H9 (cell line): ENCODE data around the gene VSTM4. TPM values are rescaled to one million over a fixed set of nuclear protein-coding genes. Genes with fewer than 3 reads are reported as not detected.

Source experiments
- DNase-seq: peaks from one replicate; pipeline ENCODE4 v3.0.0-alpha.2; 2017
- H2AFZ ChIP-seq: one replicate; pipeline ENCODE4 v1.6.1; 2013; ENCODE audit warnings: mild to moderate bottlenecking, low read length, control low read depth, moderate library complexity
- H2AK5ac ChIP-seq: 2 replicates; pipeline ENCODE4 v1.6.1; 2013; ENCODE audit warnings: low read length, control low read depth, mixed read lengths; ENCODE audit not compliant: insufficient read length
- H2BK120ac ChIP-seq: one replicate; pipeline ENCODE4 v1.6.1; 2013; ENCODE audit warnings: low read depth, mild to moderate bottlenecking, low read length, control low read depth, inconsistent platforms; ENCODE audit not compliant: poor library complexity, severe bottlenecking
- H2BK12ac ChIP-seq: 2 replicates; pipeline ENCODE4 v1.6.1; 2013; ENCODE audit warnings: low read length, control low read depth, mixed read lengths, low read depth; ENCODE audit not compliant: insufficient read length
- H2BK15ac ChIP-seq: 2 replicates; pipeline ENCODE4 v1.6.1; 2013; ENCODE audit warnings: low read depth, low read length, control low read depth
- H2BK20ac ChIP-seq: one replicate; pipeline ENCODE4 v1.6.1; 2013; ENCODE audit warnings: low read depth, mild to moderate bottlenecking, low read length, control low read depth, inconsistent platforms; ENCODE audit not compliant: poor library complexity, severe bottlenecking
- H2BK5ac ChIP-seq: 2 replicates; pipeline ENCODE4 v1.6.1; 2013; ENCODE audit warnings: low read length, control low read depth, mixed read lengths; ENCODE audit not compliant: insufficient read length
- H3K14ac ChIP-seq: 2 replicates; pipeline ENCODE4 v1.6.1; 2013; ENCODE audit warnings: low read length, control low read depth; ENCODE audit not compliant: insufficient read depth
- H3K18ac ChIP-seq: 2 replicates; pipeline ENCODE4 v1.6.1; 2013; ENCODE audit warnings: low read depth, mild to moderate bottlenecking, mixed read lengths, low read length, control low read depth; ENCODE audit not compliant: insufficient read length
- H3K23ac ChIP-seq: 2 replicates; pipeline ENCODE4 v1.6.1; 2013; ENCODE audit warnings: low read length, control low read depth, mixed read lengths, low read depth; ENCODE audit not compliant: insufficient read length
- H3K23me2 ChIP-seq: 2 replicates; pipeline ENCODE4 v1.6.1; 2013; ENCODE audit warnings: low read depth, mild to moderate bottlenecking, mixed read lengths, low read length, control low read depth; ENCODE audit not compliant: insufficient read length, poor library complexity, severe bottlenecking
- H3K27ac ChIP-seq: 2 replicates; pipeline ENCODE4 v1.5.1; 2013; ENCODE audit warnings: low read length, control low read depth, mixed read lengths, low read depth; ENCODE audit not compliant: insufficient read length
- H3K27me3 ChIP-seq: 2 replicates; pipeline ENCODE4 v1.6.1; 2013; ENCODE audit warnings: low read length, control low read depth, inconsistent platforms; ENCODE audit not compliant: insufficient read depth
- H3K4ac ChIP-seq: 2 replicates; pipeline ENCODE4 v1.6.1; 2013; ENCODE audit warnings: low read depth, mild to moderate bottlenecking, control low read depth, inconsistent platforms, low read length, moderate library complexity
- H3K4me1 ChIP-seq: 2 replicates; pipeline ENCODE4 v1.6.1; 2013; ENCODE audit warnings: low read length, control low read depth, inconsistent platforms; ENCODE audit not compliant: insufficient read depth
- H3K4me2 ChIP-seq: 2 replicates; pipeline ENCODE4 v1.6.1; 2013; ENCODE audit warnings: low read length, control low read depth, mixed read lengths; ENCODE audit not compliant: insufficient read length, insufficient read depth
- H3K56ac ChIP-seq: 2 replicates; pipeline ENCODE4 v1.6.1; 2013; ENCODE audit warnings: low read depth, mild to moderate bottlenecking, mixed read lengths, low read length, control low read depth; ENCODE audit not compliant: insufficient read length
- H3K79me1 ChIP-seq: 2 replicates; pipeline ENCODE4 v1.6.1; 2013; ENCODE audit warnings: low read depth, mild to moderate bottlenecking, moderate library complexity, low read length, control low read depth, inconsistent platforms; ENCODE audit not compliant: insufficient read depth, poor library complexity, severe bottlenecking
- H3K79me2 ChIP-seq: 2 replicates; pipeline ENCODE4 v1.6.1; 2013; ENCODE audit warnings: low read length, control low read depth, inconsistent platforms; ENCODE audit not compliant: insufficient read depth
- H3K9ac ChIP-seq: 2 replicates; pipeline ENCODE4 v1.6.1; 2013; ENCODE audit warnings: low read length, control low read depth, mixed read lengths; ENCODE audit not compliant: insufficient read length; ENCODE audit errors: extremely low read depth
- H3K9me3 ChIP-seq: one replicate; pipeline ENCODE4 v1.6.1; 2013; ENCODE audit warnings: low read depth, low read length, inconsistent platforms; ENCODE audit not compliant: control insufficient read depth
- H3T11ph ChIP-seq: one replicate; pipeline ENCODE4 v1.6.1; 2013; ENCODE audit warnings: mild to moderate bottlenecking, low read length, control low read depth, inconsistent platforms
- H4K20me1 ChIP-seq: one replicate; pipeline ENCODE4 v1.6.1; 2013; ENCODE audit not compliant: control insufficient read depth, insufficient read length, insufficient read depth
- H4K5ac ChIP-seq: 2 replicates; pipeline ENCODE4 v1.6.1; 2013; ENCODE audit warnings: low read depth, mild to moderate bottlenecking, mixed read lengths, low read length, control low read depth; ENCODE audit not compliant: insufficient read length
- H4K8ac ChIP-seq: replicated peaks from 2 replicates; pipeline ENCODE4 v1.6.1; 2013; ENCODE audit warnings: low read length, control low read depth, mixed read lengths, low read depth; ENCODE audit not compliant: insufficient read length
- H4K91ac ChIP-seq: 2 replicates; pipeline ENCODE4 v1.6.1; 2013; ENCODE audit warnings: low read depth, mild to moderate bottlenecking, moderate library complexity, mixed read lengths, low read length, control low read depth; ENCODE audit not compliant: insufficient read length
- H3K27ac Mint-ChIP-seq, 3 experiments: 2 replicates in 2 of 3; 3 replicates in 1 of 3; pipeline ENCODE4 v1.8.0; 2020 to 2021; ENCODE audit warnings: mixed read lengths in 3 of 3, mild to moderate bottlenecking in 1 of 3, moderate library complexity in 1 of 3
- H3K27me3 Mint-ChIP-seq: 2 replicates; pipeline ENCODE4 v1.8.0; 2021; ENCODE audit warnings: low read depth, mild to moderate bottlenecking, moderate library complexity, mixed read lengths
- H3K36me3 Mint-ChIP-seq, 3 experiments: 2 replicates in 2 of 3; 3 replicates in 1 of 3; pipeline ENCODE4 v1.8.0; 2020 to 2021; ENCODE audit warnings: low read depth in 3 of 3, mixed read lengths in 3 of 3; ENCODE audit not compliant: insufficient read depth in 1 of 3
- H3K4me1 Mint-ChIP-seq, 2 experiments: 2 replicates each; pipeline ENCODE4 v1.8.0; 2020; ENCODE audit warnings: mixed read lengths in 2 of 2
- H3K4me3 Mint-ChIP-seq, 2 experiments: 2 replicates in 1 of 2; 3 replicates in 1 of 2; pipeline ENCODE4 v1.8.0; 2020 to 2021; ENCODE audit warnings: mild to moderate bottlenecking in 2 of 2, mixed read lengths in 2 of 2, moderate library complexity in 1 of 2
- H3K9me3 Mint-ChIP-seq, 2 experiments: 2 replicates in 1 of 2; 3 replicates in 1 of 2; pipeline ENCODE4 v1.8.0; 2020; ENCODE audit warnings: mild to moderate bottlenecking in 2 of 2, mixed read lengths in 2 of 2, moderate library complexity in 1 of 2
- WGBS: extraction: QIAGEN DNeasy Blood & Tissue Kit; methylation state at CpG from one replicate; pipeline ENCODE4 v1.1.7; 2013; ENCODE audit warnings: missing lambda C conversion rate, low lambda C conversion rate, mixed read lengths; ENCODE audit not compliant: insufficient read length; ENCODE audit errors: extremely low coverage; 5-methylcytosine and 5-hydroxymethylcytosine counted together
- total RNA-seq: library from RNA; stranded (reverse); gene quantifications from 2 replicates; pipeline ENCODE4 v1.2.1, GENCODE V29; 2021
- TF ChIP-seq, protein P1 (sequence below): fragments of 200-600 bp; sonication (generic); conservative IDR thresholded peaks from 3 replicates; pipeline ENCODE4 v1.8.0; 2021; ENCODE audit warnings: antibody characterized with exemption, mild to moderate bottlenecking

Gene VSTM4
- total RNA-seq, 1 experiment from 2014 or later, result 0.44 TPM

DNA sequence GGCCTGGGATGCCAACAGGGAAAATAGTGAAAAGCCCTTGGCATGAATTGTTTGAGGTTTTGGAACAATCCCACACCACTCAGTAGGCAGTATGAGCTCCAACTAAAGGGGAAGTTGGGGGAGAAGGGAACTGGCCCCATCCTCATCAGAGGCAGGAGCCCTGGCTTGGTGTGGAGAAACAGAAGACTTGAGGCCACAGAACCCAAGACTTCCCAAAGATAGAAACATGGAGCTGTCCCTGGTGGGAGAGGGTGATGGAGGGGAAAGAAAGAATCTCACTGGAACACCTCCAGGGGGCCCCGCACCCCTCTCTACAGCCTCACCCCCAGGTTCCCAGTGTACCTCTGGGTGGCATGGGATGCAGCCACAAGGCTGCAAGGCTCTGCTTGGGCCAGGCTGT, 85.7 kb downstream of the VSTM4 start:
- Histone ChIP-seq H3K79me2 (no peaks in the 10 kb centered on the region), H2AK5ac (no peak overlapping the region), H3K4ac (no peak overlapping the region), H3K23me2 (no peaks in the 10 kb centered on the region), H2BK20ac (no peak overlapping the region), H4K8ac (no peak overlapping the region), H3K79me1 (no peaks in the 10 kb centered on the region), H2BK15ac (no peak overlapping the region), H3K23ac (no peak overlapping the region), H3K56ac (no peak overlapping the region), H3K14ac (no peak overlapping the region), H3K27ac (no peak overlapping the region), H3K9me3 (no peaks in the 10 kb centered on the region), H2AFZ (no peak overlapping the region), H3K4me1 (no peaks in the 10 kb centered on the region), H3K4me2 (no peak overlapping the region), H3T11ph (no peak overlapping the region), H3K27me3 (no peaks in the 10 kb centered on the region), H3K9ac (no peak overlapping the region), H4K91ac (no peak overlapping the region), H2BK5ac (no peak overlapping the region), H4K5ac (no peak overlapping the region), H2BK12ac (no peak overlapping the region), H3K18ac (no peak overlapping the region), H2BK120ac (no peak overlapping the region), H4K20me1 (no peaks in the 10 kb centered on the region)
- no peaks in the 10 kb centered on the region for H3K4me1 Mint-ChIP-seq
- WGBS, result no CpG with 5 or more reads among the region's 1 CpG
- no peak overlapping the region for H3K4me3 Mint-ChIP-seq
- TF ChIP-seq, protein P1, sequence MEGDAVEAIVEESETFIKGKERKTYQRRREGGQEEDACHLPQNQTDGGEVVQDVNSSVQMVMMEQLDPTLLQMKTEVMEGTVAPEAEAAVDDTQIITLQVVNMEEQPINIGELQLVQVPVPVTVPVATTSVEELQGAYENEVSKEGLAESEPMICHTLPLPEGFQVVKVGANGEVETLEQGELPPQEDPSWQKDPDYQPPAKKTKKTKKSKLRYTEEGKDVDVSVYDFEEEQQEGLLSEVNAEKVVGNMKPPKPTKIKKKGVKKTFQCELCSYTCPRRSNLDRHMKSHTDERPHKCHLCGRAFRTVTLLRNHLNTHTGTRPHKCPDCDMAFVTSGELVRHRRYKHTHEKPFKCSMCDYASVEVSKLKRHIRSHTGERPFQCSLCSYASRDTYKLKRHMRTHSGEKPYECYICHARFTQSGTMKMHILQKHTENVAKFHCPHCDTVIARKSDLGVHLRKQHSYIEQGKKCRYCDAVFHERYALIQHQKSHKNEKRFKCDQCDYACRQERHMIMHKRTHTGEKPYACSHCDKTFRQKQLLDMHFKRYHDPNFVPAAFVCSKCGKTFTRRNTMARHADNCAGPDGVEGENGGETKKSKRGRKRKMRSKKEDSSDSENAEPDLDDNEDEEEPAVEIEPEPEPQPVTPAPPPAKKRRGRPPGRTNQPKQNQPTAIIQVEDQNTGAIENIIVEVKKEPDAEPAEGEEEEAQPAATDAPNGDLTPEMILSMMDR, result no peak
- no peak overlapping the region for H3K27ac Mint-ChIP-seq
- H3K36me3 Mint-ChIP-seq, result no peaks in the 10 kb centered on the region
- H3K9me3 Mint-ChIP-seq, result no peaks in the 10 kb centered on the region
- DNase-seq, result no peak
- H3K27me3 Mint-ChIP-seq, result peaks cover 3% of the 10 kb centered on the region; the same call in 1 of the 2 replicates
